Measurements from ENCODE around the gene PAQR7. TPM values are rescaled to one million over a fixed set of nuclear protein-coding genes. Genes with fewer than 3 reads are reported as not detected.

PAQR7 gene
- polyA plus RNA-seq, 1 experiment: 10.7 TPM

- CTCF ChIA-PET: no interaction called here
Measured at GRCh38 chr1:25813734-25814471, 61.6 kb downstream of the PAQR7 start.

DNA sequence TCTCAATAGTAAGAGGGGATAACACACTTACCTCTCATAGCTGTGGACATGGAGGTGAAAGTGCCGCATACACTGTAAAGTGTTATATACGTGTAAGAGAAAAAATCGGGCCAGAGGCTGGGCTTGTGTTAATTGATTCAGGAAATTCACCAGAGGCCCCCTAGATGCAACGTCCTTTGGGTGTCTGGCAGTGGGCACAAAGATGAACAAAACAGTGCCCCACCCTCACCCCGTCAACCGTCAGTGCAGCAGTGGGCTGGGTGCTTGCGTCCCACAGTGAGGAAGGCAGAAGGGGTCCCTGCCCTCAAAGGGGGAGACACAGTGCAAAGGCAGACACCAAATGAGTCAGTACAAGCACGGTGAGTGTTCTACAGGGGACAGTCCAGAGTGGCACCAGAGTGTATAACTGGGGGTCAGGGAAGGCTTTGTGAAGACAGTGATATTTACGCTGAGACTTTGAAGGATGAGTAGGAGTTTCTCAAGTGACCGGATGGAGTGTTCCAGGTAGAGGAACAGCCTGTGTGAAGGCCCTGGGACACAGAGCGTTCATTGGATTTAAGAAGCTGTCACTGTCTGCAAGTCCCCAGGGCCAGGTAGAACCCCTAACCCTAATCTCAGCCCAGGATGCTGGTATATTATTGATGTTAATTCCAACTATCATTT is 62.3 kb downstream of the PAQR7 start:
- POLR2A ChIA-PET: interaction anchor here (1.0 kb wide), 2 partner anchors 13 to 566 kb away, joined by 9 read pairs; partner anchors contain the start of gene RSRP1

More at GRCh38 chr1:25813734-25814471, 61.6 kb downstream of the PAQR7 start:
- no peaks in the 10 kb centered on the region for H3K27me3 ChIP-seq (ENCODE audit: control insufficient read depth, insufficient read depth, low read length)
- no peaks in the 10 kb centered on the region; the same call in 1 of the 2 replicates for H3K9me3 ChIP-seq (ENCODE audit: control insufficient read depth, insufficient read depth, low read length)
- POLR2A ChIA-PET: no interaction called here
- DNase-seq (ENCODE audit: low read depth, low spot score): no peak
- TF ChIP-seq, protein P1, sequence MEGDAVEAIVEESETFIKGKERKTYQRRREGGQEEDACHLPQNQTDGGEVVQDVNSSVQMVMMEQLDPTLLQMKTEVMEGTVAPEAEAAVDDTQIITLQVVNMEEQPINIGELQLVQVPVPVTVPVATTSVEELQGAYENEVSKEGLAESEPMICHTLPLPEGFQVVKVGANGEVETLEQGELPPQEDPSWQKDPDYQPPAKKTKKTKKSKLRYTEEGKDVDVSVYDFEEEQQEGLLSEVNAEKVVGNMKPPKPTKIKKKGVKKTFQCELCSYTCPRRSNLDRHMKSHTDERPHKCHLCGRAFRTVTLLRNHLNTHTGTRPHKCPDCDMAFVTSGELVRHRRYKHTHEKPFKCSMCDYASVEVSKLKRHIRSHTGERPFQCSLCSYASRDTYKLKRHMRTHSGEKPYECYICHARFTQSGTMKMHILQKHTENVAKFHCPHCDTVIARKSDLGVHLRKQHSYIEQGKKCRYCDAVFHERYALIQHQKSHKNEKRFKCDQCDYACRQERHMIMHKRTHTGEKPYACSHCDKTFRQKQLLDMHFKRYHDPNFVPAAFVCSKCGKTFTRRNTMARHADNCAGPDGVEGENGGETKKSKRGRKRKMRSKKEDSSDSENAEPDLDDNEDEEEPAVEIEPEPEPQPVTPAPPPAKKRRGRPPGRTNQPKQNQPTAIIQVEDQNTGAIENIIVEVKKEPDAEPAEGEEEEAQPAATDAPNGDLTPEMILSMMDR (IDR thresholded peaks at IDR 0.05; ENCODE audit: low read depth, low read length): no peak
- no peak overlapping the region for H3K4me3 ChIP-seq (ENCODE audit: low read depth, low read length)
- H3K27ac ChIP-seq (ENCODE audit: low read depth, low read length): no peak overlapping the region

More for the DNA sequence above, 62.3 kb downstream of the PAQR7 start:
- H3K27ac ChIP-seq (ENCODE audit: low read depth, low read length): no peak overlapping the region
- H3K27me3 ChIP-seq (ENCODE audit: control insufficient read depth, insufficient read depth, low read length): no peaks in the 10 kb centered on the region
- H3K4me3 ChIP-seq (ENCODE audit: low read depth, low read length): no peak overlapping the region
- H3K9me3 ChIP-seq (ENCODE audit: control insufficient read depth, insufficient read depth, low read length): no peaks in the 10 kb centered on the region; the same call in 1 of the 2 replicates
- CTCF ChIA-PET: interaction anchor here (1.0 kb wide), 1 partner anchor 204 kb away, joined by 4 read pairs; no protein-coding TSS in a partner anchor
- TF ChIP-seq, protein P1 (IDR thresholded peaks at IDR 0.05; ENCODE audit: low read depth, low read length): no peak
- DNase-seq (ENCODE audit: low read depth, low spot score): no peak

Small RNAs within 50 kb of the gene (small RNA-seq; reads per million reads assigned to genes)
- gene AL033528.1 (ENCODE audit: insufficient read length, low read depth) (not detected), gene RF00019 (ENCODE audit: insufficient read length, low read depth) (not detected), gene SNRPFP2 (ENCODE audit: insufficient read length, low read depth) (not detected)

Other genes with a start within 250 kb of the PAQR7 start
- gene SELENON, start 75.5 kb downstream of the PAQR7 start, polyA plus RNA-seq (2011; rRNA removed): 36.3 and 62.6 TPM in 2 replicates
- 65.8 and 68.6 TPM in 2 replicates for gene MTFR1L, start 55.8 kb downstream of the PAQR7 start, polyA plus RNA-seq (2011; rRNA removed)
- 0.97 and 1.1 TPM in 2 replicates for gene AUNIP, start 16.3 kb downstream of the PAQR7 start, polyA plus RNA-seq (2011; rRNA removed)
- 154 and 176 TPM in 2 replicates for gene STMN1, start 30.7 kb upstream of the PAQR7 start, polyA plus RNA-seq (2011; rRNA removed)
- gene PAFAH2, start 122.4 kb upstream of the PAQR7 start, polyA plus RNA-seq (2011; rRNA removed): 9.3 and 11.8 TPM in 2 replicates
- gene EXTL1, start 146.1 kb upstream of the PAQR7 start, polyA plus RNA-seq (2011; rRNA removed): 1.3 and 1.8 TPM in 2 replicates
- not detected in 2 replicates for gene SLC30A2, start 170.4 kb upstream of the PAQR7 start, polyA plus RNA-seq (2011; rRNA removed)
- gene TRIM63, start 191.9 kb upstream of the PAQR7 start, polyA plus RNA-seq (2011; rRNA removed): not detected in 2 replicates
- 2.9 and 3.0 TPM in 2 replicates for gene PDIK1L, start 236.1 kb upstream of the PAQR7 start, polyA plus RNA-seq (2011; rRNA removed)

All from AG04450 (cell line).